AG20443 (cell line): Measurements from ENCODE around the gene PRSS1.

Experiments
- DNase-seq: peaks from one replicate; pipeline ENCODE4 v3.0.0; 2012; ENCODE audit warnings: low spot score, mixed read lengths

Gene PRSS1

GRCh38 chr7:142795339-142795863 lies 46.1 kb downstream of the PRSS1 start:
- no peak for DNase-seq

- no peak for DNase-seq
These were observed 46.8 kb downstream of the PRSS1 start for GRCh38 chr7:142796001-142796500.

- DNase-seq = no peak
These were observed 47.5 kb downstream of the PRSS1 start for GRCh38 chr7:142796501-142797390.

- DNase-seq = no peak
These were observed 48.4 kb downstream of the PRSS1 start for GRCh38 chr7:142797391-142798377.

- DNase-seq = no peak
These were observed 49.5 kb downstream of the PRSS1 start for GRCh38 chr7:142798451-142799436.

- DNase-seq = no peak
These were observed 50.2 kb downstream of the PRSS1 start for GRCh38 chr7:142799437-142799835.

GRCh38 chr7:142800088-142800487 lies 50.8 kb downstream of the PRSS1 start:
- DNase-seq = no peak

GRCh38 chr7:142800699-142801260 lies 51.5 kb downstream of the PRSS1 start:
- no peak for DNase-seq

- no peak for DNase-seq
These were observed 52.5 kb downstream of the PRSS1 start for GRCh38 chr7:142801601-142802295.

- no peak for DNase-seq
These were observed 53.0 kb downstream of the PRSS1 start for GRCh38 chr7:142802301-142802700.
